Measurements from ENCODE around the gene KRT15.
"Not testable (repeated sequence)": the region's sequence is repeated elsewhere in the genome, so short reads cannot be mapped to it uniquely, and the experiment has no call there.

Gene KRT15

DNA sequence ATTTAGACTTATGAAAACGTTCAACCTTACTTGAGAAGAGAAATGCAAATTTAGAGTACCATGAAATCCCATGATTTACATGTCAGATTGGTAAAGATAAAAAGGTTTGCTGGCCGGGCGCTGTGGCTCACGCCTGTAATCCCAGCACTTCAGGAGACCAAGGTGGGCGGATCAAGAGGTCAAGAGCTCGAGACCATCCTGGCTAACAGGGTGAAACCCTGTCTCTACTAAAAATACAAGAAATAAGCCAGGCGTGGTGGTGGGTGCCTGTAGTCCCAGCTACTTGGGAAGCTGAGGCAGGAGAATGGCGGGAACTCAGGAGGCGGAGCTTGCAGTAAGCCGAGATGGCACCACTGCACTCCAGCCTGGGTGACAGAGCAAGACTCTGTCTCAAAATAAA lies 24.1 kb upstream of the KRT15 start:
- not testable (repeated sequence) for DNase-seq

DNA sequence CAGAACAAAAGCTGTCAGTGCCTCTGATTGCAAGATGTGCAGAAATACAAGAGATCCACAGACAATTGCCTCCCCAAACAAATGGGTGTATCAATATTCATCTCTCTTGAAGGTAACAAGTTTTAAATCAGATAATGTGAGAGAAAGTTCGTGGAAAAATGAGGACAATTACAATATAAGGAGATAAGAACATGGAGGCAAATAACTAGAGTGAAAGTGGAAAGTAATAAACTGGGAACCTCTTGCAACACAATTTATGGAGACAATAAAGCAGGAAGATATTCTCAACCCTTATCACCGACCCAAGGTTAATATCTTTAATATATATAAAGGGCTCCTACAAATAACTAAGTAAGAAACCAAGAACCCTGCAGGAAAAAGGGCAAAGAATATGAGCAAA lies 23.7 kb upstream of the KRT15 start:
- DNase-seq, result no peak

DNA sequence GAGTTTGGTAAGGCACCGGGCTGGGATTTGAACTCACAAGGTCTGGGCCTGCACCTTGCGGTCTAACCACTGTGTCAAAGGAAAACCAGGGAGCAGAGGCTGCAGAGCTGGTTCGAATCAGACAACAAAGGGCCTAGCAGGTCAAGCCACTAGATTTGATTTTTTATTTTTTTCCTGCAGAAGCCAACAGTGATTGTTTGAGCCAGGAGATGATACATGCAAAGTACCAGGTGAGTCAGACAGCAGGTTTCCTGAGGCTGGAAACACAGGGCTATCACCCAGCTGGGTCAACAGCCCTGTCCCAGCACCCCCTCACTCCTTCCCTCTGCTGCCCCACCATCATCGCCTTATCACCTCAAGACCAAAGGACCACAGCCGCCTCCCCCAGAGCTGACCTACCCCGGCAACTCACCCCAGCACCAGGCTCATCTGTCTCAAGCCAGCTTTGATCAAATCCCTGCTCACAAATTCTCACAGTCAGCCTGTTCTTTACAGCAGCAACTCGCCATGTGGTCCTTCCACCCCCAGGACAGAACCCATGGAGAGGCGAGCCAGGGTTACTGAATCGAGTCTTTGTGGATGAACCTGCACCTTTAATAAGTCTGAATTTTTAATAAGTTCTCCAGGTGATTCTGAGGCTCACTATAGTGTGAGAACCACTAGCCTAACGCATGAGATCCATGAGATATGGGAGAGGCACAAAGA lies 22.4 kb upstream of the KRT15 start:
- no peak for DNase-seq

DNA sequence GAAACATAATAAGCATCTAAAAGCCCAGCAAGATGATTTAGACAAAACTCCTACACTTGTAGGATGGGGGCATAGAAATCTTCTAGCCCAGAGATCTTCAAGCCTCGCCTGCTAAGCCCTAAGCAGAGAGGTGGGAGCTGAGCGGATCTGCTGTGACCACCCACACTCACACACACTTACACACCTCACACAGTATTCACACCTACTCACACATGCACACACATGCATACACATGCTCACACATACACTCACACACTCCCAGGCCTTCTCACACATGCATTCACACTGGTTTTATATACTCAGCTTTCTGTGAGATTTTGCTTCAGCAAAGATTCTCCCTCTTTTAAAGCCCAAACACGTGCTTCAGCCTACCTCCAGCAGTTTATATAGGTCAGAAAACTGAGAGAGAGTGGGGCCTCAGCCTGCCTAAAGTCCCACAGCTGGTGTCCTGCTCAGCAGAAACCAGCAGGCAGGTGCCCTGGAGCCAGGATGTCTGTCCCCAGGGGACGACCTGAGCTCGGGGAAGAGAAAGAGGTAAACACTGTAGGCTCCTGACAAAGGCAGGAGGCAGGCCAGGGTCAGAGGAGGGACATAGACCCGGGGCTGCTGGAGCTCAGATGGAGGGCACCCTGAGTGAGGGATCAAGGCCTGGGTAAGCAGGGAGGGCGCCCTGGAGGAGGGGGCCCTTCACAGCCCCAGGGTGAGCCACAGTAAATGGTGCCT lies 21.4 kb upstream of the KRT15 start:
- DNase-seq, result no peak

DNA sequence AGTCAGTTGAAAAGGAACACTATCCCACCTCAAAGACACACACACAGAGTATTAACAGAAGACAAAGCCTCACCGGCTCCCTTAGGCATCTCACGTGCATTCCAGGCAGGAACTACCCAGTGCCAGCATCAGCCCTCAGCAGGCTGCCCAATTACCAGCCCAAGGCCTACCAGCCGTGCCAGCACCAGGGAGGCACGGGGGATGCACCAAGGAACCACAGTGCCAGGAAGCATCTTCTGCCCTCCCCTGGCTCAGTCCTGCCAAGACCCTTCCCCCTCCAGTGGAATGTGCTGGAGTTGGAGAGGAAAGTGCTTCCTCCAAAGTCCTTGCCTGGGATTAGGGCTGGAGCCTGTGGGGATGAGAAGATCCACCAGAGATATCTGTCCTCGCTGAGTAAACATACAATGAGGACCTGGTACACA lies 20.4 kb upstream of the KRT15 start:
- no peak for DNase-seq

DNA sequence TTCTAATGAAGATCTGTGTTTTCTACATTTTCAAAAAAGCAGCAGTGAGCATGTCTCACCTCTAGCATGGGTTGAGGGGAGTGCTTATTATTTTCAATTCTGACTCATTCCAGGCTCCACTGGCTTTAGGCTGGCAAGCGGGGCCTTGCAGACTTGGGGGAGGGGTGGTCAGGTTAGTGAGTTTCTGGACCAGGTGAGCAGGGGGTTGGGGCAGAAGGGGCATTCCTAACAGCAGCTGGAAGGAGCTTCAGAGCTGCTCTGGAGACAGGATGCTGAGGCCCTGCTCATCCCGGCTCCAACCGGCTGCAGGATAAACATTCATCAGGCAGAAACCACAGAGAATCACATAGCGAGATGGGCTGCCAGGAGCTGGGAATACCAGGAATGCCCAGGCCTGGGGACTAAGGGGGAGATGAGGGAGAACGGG lies 19.9 kb upstream of the KRT15 start:
- DNase-seq, result no peak

DNA sequence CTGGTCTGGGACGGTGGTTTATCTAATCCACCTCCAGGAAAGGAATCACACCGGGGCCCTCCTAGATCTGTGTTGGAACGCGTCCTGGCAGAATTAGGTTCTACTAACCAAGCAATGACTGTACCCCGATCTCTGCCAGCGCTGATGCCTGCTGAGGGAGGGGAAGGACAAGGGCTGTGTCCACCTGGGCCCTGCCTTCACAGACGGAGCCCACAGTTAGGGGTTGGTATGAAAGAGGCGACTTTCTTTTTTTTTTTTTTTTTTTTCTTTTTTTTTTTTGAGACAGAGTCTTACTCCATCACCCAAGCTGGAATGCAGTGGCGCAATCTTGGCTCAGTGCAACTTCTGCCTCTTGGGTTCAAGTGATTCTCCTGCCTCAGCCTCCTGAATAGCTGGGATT lies 19.3 kb upstream of the KRT15 start:
- no peak for DNase-seq

DNA sequence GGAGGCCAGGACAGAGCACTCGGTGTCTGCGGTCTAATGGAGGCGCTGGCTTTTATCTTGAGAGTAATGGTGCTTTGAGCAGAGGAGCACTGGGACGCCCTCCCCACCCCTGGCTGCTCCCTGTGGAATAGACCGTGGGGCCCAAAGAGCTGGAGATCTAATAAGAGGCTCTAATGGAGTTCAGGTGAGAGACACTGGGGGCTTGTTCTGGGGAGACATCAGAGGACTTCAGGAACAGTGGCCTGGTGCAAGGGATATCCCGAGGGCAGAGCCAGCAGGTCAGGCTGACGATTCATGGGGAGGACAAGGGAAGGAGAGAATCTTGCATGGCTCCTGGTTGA lies 18.9 kb upstream of the KRT15 start:
- DNase-seq, result no peak

DNA sequence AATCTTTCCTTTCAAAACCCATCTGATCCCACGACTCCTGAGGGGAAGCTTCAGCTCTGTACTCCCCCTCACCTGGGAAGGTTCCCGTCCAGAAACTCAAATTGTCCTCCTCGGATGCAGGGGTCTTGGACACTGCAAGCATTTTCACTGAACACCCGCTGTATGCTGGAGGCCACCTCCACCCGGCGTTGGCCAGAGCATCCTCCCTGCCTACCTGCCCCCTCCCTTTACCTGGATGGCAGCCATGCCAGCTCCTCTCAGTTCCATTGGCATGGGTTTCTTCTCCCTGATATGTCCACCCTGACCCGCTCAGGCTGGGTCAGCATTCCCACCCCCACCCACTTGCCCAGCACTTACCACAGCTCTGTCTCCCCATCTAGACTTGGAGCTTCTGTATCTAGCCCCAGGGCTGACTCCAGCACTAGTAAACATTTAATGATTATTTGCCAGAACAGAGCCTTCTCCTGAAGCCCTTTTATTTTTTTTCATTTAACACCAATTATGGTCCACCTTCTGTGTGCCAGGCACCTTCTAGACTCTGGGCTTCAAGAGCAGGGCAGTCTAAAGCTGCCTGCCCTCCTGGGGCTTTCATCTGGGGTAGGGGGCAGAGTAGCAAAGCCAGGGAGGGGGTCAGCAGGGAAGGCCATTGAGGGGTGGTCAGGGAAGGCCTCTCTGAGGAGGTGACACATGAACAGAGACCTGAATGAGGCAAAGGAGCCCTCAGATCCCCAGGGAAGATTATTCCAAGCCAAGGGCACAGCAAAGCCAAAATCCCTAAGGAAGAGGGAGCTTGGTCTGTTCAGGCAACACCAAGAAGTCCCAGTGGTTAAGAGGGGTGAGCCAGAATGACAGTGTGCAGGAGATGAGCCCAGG lies 18.3 kb upstream of the KRT15 start:
- no peak for DNase-seq

DNA sequence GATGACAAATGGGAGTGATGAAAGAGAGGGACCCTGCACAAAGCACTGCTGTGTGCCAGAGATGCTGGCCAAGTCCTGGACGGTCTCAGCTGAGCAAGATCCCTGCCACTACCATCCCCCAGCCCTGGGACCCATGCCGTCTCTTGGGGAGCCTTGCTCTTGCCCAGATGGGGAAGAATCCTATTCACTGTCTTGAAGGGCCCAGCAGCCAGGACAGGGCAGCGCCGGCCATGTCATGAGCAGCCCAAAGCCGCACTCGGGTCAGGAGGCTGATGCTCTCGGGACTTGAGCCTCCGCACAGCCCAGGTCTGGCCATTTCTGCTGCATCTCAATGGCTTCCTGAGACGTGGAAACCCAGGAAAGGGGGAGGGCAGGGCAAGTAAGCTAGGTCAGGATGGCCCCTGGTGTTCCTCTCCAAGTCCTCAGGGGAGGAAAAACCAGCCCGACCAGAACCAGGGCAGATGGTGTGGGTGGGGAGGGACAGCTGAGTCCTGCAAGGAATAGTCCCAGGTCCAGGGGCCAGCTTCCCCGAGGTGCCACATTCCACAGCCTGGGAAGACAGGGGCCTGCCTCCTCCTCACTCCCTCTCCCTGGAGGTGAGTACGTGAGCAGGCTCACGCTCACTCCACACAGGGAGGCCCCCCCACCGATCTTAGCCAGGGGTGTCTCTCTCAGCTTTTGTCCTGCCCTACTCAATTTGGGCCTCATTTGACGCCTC lies 17.2 kb upstream of the KRT15 start:
- no peak for DNase-seq

DNA sequence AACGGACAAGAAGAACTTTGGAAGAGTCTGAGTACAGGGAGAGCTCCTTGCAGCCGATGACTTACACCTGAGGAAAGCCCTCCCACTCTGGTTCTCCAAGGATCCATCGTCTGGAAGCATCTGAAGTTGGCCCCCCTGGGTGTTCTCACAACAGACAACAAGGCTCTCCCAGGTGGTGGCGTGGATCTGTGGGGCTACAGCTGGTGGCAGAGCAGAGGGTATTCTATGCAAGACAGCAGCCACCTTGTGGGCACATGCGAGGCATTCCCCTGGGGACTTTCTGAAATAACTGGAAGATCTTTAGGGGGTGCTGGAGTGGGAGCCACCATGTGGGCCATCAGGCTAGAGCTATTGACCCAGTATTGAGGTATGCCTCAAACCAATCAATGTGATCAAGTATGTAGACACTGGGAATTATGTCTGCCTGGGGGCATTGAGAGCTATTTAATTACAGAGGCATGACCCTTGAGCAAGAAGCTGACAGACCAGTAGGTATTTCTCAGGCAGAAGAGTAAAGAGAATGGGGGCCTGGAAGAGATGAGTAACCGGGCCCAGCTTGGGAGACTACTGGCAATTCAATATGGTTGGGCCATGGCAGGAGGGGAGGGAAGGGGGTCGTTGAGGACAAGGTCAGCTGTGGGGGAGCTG lies 16.3 kb upstream of the KRT15 start:
- no peak for DNase-seq

DNA sequence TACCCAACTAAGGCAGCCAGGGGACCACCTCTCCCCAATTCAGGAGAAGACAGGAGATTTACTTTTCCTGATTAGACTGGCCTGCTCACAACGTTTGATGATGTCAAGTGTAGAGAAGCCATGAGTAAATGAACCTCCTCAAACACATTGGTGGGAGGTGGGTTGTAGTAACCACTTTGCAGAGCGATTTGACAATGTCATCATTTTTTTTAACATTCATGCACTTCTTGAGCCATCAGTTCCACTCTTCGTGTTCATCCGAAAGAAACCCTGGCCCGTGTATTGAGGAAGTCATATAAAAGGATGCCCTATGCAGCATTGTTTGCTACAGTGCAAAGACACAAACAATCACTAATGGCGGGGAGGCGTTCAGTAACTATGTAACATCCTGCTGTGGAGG lies 14.9 kb upstream of the KRT15 start:
- no peak for DNase-seq

DNA sequence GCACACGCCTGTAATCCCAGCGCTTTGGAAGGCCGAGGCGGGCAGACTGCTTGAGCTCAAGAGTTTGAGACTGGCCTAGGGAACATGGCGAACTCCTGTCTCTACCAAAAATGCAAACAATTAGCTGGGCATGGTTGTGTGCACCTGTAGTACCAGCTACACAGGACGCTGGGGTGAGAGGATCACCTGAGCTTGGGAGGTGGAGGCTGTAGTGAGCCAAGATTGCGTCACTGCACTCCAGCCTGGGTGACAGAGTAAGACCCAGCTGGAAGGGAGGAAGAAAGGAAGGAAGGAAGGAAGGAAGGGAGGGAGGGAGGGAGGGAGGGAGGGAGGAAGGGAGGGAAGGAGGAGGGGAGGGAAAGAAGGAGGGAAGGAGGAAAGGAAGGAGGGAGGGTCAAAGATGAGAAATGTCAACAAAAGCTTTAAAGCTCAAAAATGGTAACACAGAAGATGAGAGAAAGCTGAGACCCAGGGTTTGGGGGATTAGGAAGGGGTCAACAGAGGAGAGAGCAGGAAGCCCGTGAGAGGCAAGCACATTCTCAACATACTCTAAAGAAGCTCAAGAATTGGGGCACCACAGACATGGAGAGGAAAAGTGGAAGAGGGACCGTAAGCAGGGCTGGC lies 14.4 kb upstream of the KRT15 start:
- DNase-seq, result no peak

DNA sequence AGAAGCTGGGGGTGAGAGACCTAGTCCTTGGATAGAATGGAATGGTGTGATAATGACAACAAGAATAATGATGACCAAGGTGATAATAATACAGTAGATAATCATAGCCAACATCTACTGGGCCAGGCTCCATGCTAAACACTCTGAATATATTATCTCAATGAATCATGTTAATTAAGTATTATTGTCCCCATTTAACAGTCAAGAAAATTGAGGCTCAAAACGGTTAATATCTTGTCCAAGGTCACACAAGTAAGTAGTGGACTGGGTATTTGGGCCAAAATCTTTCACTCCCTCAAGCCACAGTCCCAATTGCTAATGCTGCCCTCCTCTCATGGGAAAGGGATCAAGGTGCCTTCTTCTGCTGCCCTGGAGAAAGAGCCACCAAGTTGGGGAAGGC lies 13.3 kb upstream of the KRT15 start:
- no peak for DNase-seq

DNA sequence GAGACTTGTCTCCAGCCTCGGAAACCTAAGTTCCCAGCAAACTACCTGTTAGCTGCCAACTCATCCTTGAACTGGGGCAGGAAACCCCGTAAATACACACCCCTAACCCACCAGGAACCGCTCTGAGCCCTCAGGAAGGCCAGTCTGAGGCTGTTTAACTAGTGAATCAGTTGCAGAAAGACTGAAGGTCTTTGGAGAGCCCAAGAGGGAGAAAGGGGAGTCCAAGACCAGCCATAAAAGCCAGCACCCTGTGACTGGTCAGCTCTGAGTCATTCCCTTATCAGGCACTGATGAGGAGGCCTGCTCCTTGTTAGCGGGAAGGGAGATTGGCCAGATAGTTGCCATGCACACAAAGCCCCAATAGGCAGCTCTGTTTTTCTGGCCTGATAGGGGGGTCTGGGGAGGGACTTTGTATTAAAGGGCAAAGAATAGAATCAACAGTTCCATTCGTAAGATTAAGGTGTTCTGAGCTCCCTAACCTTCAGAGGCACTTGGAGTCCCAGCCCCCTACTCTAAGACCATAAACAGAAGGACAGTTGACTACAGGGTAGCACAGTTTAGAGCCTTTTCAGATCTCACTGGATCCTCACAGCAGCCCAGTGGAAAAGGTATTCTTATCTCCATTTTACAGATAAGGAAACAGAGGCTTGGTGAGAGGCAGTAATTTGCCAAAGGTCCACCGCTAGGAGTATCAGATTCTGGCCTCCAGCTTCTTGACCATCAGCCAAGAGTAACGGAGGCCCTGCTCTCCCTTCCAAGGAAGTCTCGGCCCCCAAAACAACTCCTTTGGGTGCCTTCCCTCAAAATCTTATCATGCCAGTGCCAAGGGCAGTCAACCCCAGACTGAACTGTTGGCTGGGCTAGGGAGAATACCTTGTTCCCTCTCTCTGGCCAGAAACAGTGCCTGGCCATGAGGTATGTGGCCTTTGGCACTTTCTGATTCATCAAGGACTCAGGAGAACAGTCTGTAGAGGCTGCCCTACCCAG lies 11.7 kb upstream of the KRT15 start:
- no peak for DNase-seq

DNA sequence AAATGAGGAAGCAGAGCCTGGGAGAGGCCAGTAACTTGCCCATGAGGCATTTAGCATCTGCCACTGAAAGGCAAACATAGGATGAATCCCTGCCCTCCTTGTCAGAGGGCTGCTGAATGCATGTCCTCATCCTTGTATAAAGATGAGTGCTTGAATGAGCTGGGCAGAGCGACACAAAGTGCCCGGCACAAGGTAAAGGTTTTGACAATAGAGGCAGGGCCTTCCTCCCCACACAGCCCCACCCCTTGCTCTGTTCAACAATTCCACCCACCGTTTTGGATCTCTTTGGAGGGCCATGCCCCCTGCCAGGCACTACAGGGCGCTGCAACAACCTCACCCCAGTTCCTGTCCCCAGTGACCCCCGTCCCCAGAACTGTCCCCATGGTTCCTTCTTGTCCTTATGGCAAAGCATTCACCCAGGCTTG lies 10.8 kb upstream of the KRT15 start:
- DNase-seq, result no peak

DNA sequence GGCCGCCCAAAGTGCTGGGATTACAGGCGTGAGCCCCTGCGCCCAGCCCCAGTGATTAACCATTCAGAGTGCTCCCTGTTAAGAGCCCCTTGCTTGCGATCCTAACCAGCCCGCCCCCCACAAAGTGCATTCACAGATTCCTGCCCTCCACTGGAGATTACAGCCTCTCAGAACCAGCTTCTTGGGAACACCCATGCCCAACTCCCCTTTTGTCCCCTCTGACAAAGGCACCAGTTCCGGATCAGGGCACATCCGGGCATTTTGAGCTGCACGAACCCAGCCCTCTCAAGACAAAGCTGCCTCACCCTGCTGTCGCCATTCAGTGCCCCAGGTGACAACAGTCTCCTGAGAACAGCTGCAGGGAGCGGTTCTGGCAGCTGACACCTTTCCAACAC lies 10.3 kb upstream of the KRT15 start:
- DNase-seq, result no peak

DNA sequence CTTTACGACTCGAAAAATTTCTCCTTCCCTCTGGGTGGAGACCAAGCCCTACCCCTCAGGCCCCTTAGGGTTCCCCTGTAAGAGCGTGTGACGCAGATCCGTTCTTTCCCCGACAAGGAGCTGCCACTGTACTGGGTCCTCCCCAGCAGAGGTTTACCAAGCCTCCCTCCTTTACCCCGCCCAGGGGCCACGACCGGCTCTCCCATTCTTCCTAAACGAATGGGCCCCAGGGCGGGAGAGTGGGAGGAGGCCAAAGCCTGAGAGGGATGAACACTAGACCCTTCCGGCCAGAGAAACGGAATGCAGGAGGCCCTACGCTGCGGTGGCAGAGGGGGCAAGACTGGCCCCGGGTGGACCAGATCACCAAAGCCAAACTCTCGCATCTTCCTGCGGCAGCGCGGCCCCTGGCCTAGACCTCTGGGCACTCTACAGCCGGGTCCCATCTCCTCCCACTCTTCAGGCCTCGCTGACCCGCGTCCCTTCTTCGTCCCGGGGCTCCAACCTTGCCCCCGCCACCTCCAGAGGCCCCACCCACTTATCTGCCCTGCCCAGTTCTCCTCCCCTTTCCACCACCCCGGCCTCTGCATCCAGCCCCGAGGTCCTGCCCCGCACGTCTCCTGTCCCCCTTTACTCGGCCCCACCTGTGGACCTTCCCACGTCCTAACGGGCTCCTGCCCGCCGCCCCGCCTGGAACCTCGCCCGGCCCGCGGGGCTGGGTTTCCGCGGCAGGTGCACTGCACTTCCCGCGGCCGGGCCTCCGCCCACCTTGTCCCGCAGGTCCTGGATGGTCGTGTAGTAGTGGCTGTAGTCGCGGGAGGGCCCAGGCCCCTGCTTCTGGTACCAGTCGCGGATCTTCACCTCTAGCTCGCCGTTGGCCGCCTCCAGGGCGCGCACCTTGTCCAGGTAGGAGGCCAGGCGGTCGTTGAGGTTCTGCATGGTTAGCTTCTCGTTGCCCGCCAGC lies 8.7 kb upstream of the KRT15 start:
- no peak for DNase-seq

DNA sequence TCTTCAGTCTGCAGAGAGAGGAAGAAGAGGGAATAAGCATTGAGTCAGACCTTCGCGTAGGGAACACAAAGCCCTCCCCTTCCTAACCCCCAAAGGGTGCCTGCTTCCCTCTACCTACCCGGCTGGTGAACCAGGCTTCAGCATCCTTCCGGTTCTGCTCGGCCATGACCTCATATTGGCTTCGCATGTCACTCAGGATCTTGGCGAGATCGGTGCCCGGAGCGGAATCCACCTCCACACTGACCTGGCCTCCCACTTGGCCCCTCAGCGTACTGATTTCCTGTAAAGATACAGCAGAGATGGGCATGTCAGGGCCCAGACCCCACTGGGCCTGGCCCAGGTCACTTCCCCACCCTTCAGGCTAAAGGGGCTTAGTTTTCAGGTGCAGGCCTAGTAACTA lies 5.6 kb upstream of the KRT15 start:
- no peak for DNase-seq

DNA sequence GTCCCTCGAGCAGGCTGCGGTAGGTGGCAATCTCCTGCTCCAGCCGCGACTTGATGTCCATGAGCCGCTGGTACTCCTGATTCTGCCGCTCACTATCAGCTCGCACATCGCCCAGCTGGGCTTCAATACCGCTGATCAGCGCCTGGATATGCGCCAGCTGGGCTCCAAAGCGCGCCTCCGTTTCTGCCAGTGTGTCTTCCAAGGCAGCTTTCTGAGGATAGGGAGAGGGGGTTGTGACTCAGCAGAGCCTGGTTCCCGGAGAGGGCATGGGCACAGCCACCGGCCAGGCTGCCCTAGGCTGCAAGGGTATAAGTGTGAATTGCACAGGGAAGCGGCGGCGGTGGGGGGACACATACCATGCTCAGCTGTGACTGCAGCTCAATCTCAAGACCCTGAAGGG lies 5.1 kb upstream of the KRT15 start:
- no peak for DNase-seq

Data from activated gamma-delta T cell treated with Interleukin-2 at 50 U/mL for 16 hours (primary cell).